ENCODE data around the gene RANGAP1. TPM values are rescaled to one million over a fixed set of nuclear protein-coding genes. Genes with fewer than 3 reads are reported as not detected.

Gene RANGAP1
- total and polyA plus RNA-seq, 2 of the 13 experiments (the other 11 are each of a cell fraction or from before 2014, with no cell fraction given): 51.8 to 83.9 TPM

- TF ChIP-seq CREM (IDR thresholded peaks at IDR 0.05) (no peak; the same call in 1 of the 2 replicates), CREM (CRISPR knock-in tag; IDR thresholded peaks at IDR 0.05) (no peak), NFAT5 (CRISPR knock-in tag; IDR thresholded peaks at IDR 0.05) (peak; percentile 48; the same call in 1 of the 2 replicates), MTF1 (CRISPR knock-in tag; IDR thresholded peaks at IDR 0.05) (no peak), CEBPG (CRISPR knock-in tag; IDR thresholded peaks at IDR 0.05) (peak; percentile 93), TRIM22 (IDR thresholded peaks at IDR 0.05) (no peak), HDAC6 (IDR thresholded peaks at IDR 0.05; ENCODE audit: low read depth, low read length) (no peak), NKX3-1 (CRISPR knock-in tag; IDR thresholded peaks at IDR 0.05) (0 out of 2 replicates have a peak, but pooled peaks have one; percentile 61), ZMYM3 (CRISPR knock-in tag; IDR thresholded peaks at IDR 0.05) (peak; percentile 9; the same call in 1 of the 2 replicates), MLLT10 (CRISPR knock-in tag; IDR thresholded peaks at IDR 0.05) (no peak), ZFAT (CRISPR knock-in tag; conservative IDR thresholded peaks at IDR 0.05) (no peak), FOXA3 (CRISPR knock-in tag; IDR thresholded peaks at IDR 0.05) (peak; percentile 61; the same call in 1 of the 2 replicates), ZNF329 (CRISPR knock-in tag; IDR thresholded peaks at IDR 0.05; ENCODE audit: low read depth) (0 out of 2 replicates have a peak, but pooled peaks have one; percentile 54), ZNF335 (CRISPR knock-in tag; IDR thresholded peaks at IDR 0.05) (peak; percentile 73; the same call in 1 of the 2 replicates), ZMAT3 (CRISPR knock-in tag; conservative IDR thresholded peaks at IDR 0.05) (peak; percentile 89; the same call in 1 of the 2 replicates), ADNP (CRISPR knock-in tag; IDR thresholded peaks at IDR 0.05) (0 out of 2 replicates have a peak, but pooled peaks have one; percentile 28), DNMT3B (CRISPR knock-in tag; conservative IDR thresholded peaks at IDR 0.05) (0 out of 2 replicates have a peak, but pooled peaks have one; percentile 38), PITX1 (CRISPR knock-in tag; IDR thresholded peaks at IDR 0.05) (peak; percentile 83), ATF3 (CRISPR knock-in tag; IDR thresholded peaks at IDR 0.05) (no peak), ZC3H13 (CRISPR knock-in tag; IDR thresholded peaks at IDR 0.05) (no peak), BCL6 (CRISPR knock-in tag; IDR thresholded peaks at IDR 0.05) (peak; percentile 60)
- TF ChIP-seq, protein P1, sequence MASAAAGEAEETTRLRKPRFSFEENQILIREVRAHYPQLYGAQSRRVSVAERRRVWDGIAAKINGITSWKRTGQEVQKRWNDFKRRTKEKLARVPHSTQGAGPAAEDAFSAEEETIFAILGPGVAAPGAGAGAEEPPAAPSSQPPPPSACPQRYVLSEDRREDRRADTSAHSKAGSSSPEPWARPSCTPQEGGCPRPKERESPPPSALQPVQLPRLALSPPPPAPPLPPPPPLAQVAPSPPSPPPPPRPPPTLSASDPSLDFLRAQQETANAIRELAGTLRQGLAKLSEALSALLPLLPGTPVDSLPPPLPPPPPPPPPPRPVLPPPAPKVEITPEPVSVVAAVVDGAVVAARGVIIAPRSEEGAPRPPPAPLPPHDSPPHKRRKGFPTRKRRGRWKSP (CRISPR knock-in tag; IDR thresholded peaks at IDR 0.05): 0 out of 2 replicates have a peak, but pooled peaks have one; percentile 25
- TF ChIP-seq, protein P2, sequence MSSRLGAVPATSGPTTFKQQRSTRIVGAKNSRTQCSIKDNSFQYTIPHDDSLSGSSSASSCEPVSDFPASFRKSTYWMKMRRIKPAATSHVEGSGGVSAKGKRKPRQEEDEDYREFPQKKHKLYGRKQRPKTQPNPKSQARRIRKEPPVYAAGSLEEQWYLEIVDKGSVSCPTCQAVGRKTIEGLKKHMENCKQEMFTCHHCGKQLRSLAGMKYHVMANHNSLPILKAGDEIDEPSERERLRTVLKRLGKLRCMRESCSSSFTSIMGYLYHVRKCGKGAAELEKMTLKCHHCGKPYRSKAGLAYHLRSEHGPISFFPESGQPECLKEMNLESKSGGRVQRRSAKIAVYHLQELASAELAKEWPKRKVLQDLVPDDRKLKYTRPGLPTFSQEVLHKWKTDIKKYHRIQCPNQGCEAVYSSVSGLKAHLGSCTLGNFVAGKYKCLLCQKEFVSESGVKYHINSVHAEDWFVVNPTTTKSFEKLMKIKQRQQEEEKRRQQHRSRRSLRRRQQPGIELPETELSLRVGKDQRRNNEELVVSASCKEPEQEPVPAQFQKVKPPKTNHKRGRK (CRISPR knock-in tag; IDR thresholded peaks at IDR 0.05): no peak
Observed at GRCh38 chr22:41308544-41308947, 22.6 kb upstream of the RANGAP1 start (continued).
